ENCODE data around the gene RUNX1. TPM values are rescaled to one million over a fixed set of nuclear protein-coding genes. Genes with fewer than 3 reads are reported as not detected.

Gene RUNX1
- total RNA-seq, 3 donors from 2014 or later, result 24.8 to 165 (median 127) TPM

- Histone ChIP-seq H3K4me1 (no peaks in the 10 kb centered on the region), H3K27me3 (no peaks in the 10 kb centered on the region), H3K4me3 (no peak overlapping the region), H3K9me3 (no peaks in the 10 kb centered on the region), H3K36me3 (no peaks in the 10 kb centered on the region), H3K27ac (peak overlapping the region in 1 of 2 donors; percentile 52)
- TF ChIP-seq CTCF (IDR thresholded peaks at IDR 0.05) (no peak), POLR2A (IDR thresholded peaks at IDR 0.05) (no peak), POLR2AphosphoS5 (IDR thresholded peaks at IDR 0.05) (no peak)
- DNase-seq (ENCODE audit: low spot score in 2 of 2), result no peak
- intact Hi-C loops (cut with DNase I; ENCODE audit: low total_unique reads), result no loop called here
Measured at GRCh38 chr21:34986561-34987500, 62.3 kb downstream of the RUNX1 start.

DNA sequence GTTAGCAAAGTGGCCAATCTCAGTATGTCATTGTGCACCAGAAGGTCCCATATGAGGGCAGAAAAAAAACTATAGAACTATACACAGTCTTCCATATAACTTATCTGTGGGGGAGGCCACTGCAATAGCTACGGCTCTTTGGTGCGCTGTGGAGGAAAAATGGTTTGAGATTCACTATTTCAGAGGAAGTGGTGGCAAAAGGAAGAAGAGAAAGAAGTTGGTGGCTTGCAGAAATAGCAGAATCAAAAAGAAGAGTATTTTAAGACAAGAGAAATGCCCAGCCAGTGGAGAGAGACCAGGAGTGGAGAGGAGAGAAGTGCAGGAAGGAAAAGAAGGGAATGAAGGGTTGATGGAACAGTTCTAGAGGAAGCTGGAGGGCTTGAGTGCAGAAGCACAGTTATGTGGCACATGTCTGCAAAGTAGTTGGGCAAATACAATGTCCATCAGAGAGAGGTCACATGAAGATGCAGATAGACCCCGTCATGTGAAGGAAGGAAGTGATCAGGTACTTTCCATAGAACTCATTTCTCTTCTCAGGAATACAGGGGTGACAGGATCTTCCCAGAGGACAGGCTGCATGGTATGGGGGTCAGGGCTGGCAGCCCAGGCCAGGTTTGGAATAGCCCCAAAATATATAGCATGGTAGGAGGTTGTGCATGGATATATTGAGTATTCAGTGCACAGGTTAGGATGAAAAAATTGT lies 64.6 kb downstream of the RUNX1 start:
- TF ChIP-seq POLR2A (IDR thresholded peaks at IDR 0.05), result no peak
- no peak for TF ChIP-seq POLR2AphosphoS5 (IDR thresholded peaks at IDR 0.05)
- TF ChIP-seq CTCF (IDR thresholded peaks at IDR 0.05), result no peak
- Histone ChIP-seq H3K36me3 (no peaks in the 10 kb centered on the region), H3K27me3 (no peaks in the 10 kb centered on the region), H3K9me3 (no peaks in the 10 kb centered on the region), H3K27ac (no peak overlapping the region), H3K4me1 (no peaks in the 10 kb centered on the region), H3K4me3 (no peak overlapping the region)
- no peak for DNase-seq (ENCODE audit: low spot score in 2 of 2)
- intact Hi-C loops (cut with DNase I; ENCODE audit: low total_unique reads), result no loop called here

GRCh38 chr21:34983680-34984086 lies 65.4 kb downstream of the RUNX1 start:
- Histone ChIP-seq H3K4me1 (no peaks in the 10 kb centered on the region), H3K4me3 (no peak overlapping the region), H3K36me3 (no peaks in the 10 kb centered on the region), H3K27ac (no peak overlapping the region), H3K27me3 (no peaks in the 10 kb centered on the region), H3K9me3 (no peaks in the 10 kb centered on the region)
- no peak for DNase-seq (ENCODE audit: low spot score in 2 of 2)
- TF ChIP-seq CTCF (IDR thresholded peaks at IDR 0.05) (no peak), POLR2AphosphoS5 (IDR thresholded peaks at IDR 0.05) (no peak), POLR2A (IDR thresholded peaks at IDR 0.05) (no peak)
- intact Hi-C loops (cut with DNase I; ENCODE audit: low total_unique reads), result no loop called here

GRCh38 chr21:34981791-34982190 lies 67.3 kb downstream of the RUNX1 start:
- Histone ChIP-seq H3K36me3 (no peaks in the 10 kb centered on the region), H3K4me1 (no peaks in the 10 kb centered on the region), H3K9me3 (no peaks in the 10 kb centered on the region), H3K4me3 (no peak overlapping the region), H3K27me3 (no peaks in the 10 kb centered on the region), H3K27ac (no peak overlapping the region)
- intact Hi-C loops (cut with DNase I; ENCODE audit: low total_unique reads), result no loop called here
- TF ChIP-seq POLR2A (IDR thresholded peaks at IDR 0.05), result no peak
- TF ChIP-seq POLR2AphosphoS5 (IDR thresholded peaks at IDR 0.05), result no peak
- TF ChIP-seq CTCF (IDR thresholded peaks at IDR 0.05), result no peak
- no peak for DNase-seq (ENCODE audit: low spot score in 2 of 2)
